Nephron progenitor cell (in vitro differentiated cells): ENCODE data around the gene KLHL12.

ENCODE experiments used
- DNase-seq: peaks from one replicate; pipeline ENCODE4 v3.0.0; 2021
- H3K27ac Mint-ChIP-seq: 2 replicates; pipeline ENCODE4 v1.8.0; 2021; ENCODE audit warnings: mild to moderate bottlenecking, moderate library complexity, mixed read lengths
- H3K27me3 Mint-ChIP-seq: 2 replicates; pipeline ENCODE4 v1.8.0; 2021; ENCODE audit warnings: mild to moderate bottlenecking, low read depth, mixed read lengths; ENCODE audit not compliant: poor library complexity
- H3K36me3 Mint-ChIP-seq: 2 replicates; pipeline ENCODE4 v1.8.0; 2021; ENCODE audit warnings: low read depth, mixed read lengths
- H3K4me1 Mint-ChIP-seq: 2 replicates; pipeline ENCODE4 v1.8.0; 2021; ENCODE audit warnings: mixed read lengths
- H3K4me3 Mint-ChIP-seq: 2 replicates; pipeline ENCODE4 v1.8.0; 2021; ENCODE audit warnings: mild to moderate bottlenecking, moderate library complexity, mixed read lengths
- H3K9me3 Mint-ChIP-seq: 2 replicates; pipeline ENCODE4 v1.8.0; 2021; ENCODE audit warnings: mild to moderate bottlenecking, moderate library complexity, mixed read lengths
- CTCF ChIP-seq: fragments of 200-600 bp; sonication (generic); IDR thresholded peaks from 2 replicates; pipeline ENCODE4 v1.5.0; 2021; ENCODE audit warnings: antibody characterized with exemption

The KLHL12 gene

GRCh38 chr1:202926581-202927491 lies at the start of gene KLHL12:
Gene KLHL12 (minus strand): TSS chr1:202927234. CDS start chr1:202925162, 2,072 bp downstream.
- Mint-ChIP-seq H3K9me3 (no peaks in the 10 kb centered on the region), H3K36me3 (peaks cover 26% of the 10 kb centered on the region), H3K27me3 (peaks cover 19% of the 10 kb centered on the region), H3K4me3 (peak within 1 kb of the TSS; percentile 95), H3K27ac (peak within 1 kb of the TSS; percentile 98), H3K4me1 (peaks cover 15% of the 10 kb centered on the region)
- DNase-seq, result peak; percentile 97
- peak; percentile 45 for TF ChIP-seq CTCF

- no peak for TF ChIP-seq CTCF
- Mint-ChIP-seq H3K36me3 (no peaks in the 10 kb centered on the region), H3K4me3 (no peak overlapping the region), H3K9me3 (no peaks in the 10 kb centered on the region), H3K4me1 (no peaks in the 10 kb centered on the region), H3K27ac (no peak overlapping the region), H3K27me3 (peaks cover 84% of the 10 kb centered on the region)
- no peak for DNase-seq
Measured at GRCh38 chr1:202976633-202977032, 49.6 kb upstream of the KLHL12 start.

- Mint-ChIP-seq H3K27ac (no peak overlapping the region), H3K9me3 (no peaks in the 10 kb centered on the region), H3K4me3 (no peak overlapping the region), H3K36me3 (no peaks in the 10 kb centered on the region), H3K27me3 (peaks cover 78% of the 10 kb centered on the region), H3K4me1 (no peaks in the 10 kb centered on the region)
- no peak for DNase-seq
- no peak for TF ChIP-seq CTCF
Measured at GRCh38 chr1:202974856-202975255, 47.8 kb upstream of the KLHL12 start.

GRCh38 chr1:202972046-202972445 lies 45.0 kb upstream of the KLHL12 start:
- no peak for DNase-seq
- TF ChIP-seq CTCF, result no peak
- H3K4me1 Mint-ChIP-seq, result peaks cover 18% of the 10 kb centered on the region
- H3K4me3 Mint-ChIP-seq, result no peak overlapping the region
- H3K27me3 Mint-ChIP-seq, result peaks cover 60% of the 10 kb centered on the region
- H3K9me3 Mint-ChIP-seq, result no peaks in the 10 kb centered on the region
- H3K27ac Mint-ChIP-seq, result no peak overlapping the region
- H3K36me3 Mint-ChIP-seq, result no peaks in the 10 kb centered on the region

- Mint-ChIP-seq H3K36me3 (no peaks in the 10 kb centered on the region), H3K4me1 (peaks cover 23% of the 10 kb centered on the region), H3K27me3 (peaks cover 32% of the 10 kb centered on the region), H3K27ac (no peak overlapping the region), H3K4me3 (peak overlapping the region; percentile 66), H3K9me3 (no peaks in the 10 kb centered on the region)
- peak; percentile 55 for TF ChIP-seq CTCF
- peak; percentile 28 for DNase-seq
Measured at GRCh38 chr1:202968895-202969295, 41.9 kb upstream of the KLHL12 start.

GRCh38 chr1:202968351-202968750 lies 41.3 kb upstream of the KLHL12 start:
- Mint-ChIP-seq H3K27ac (no peak overlapping the region), H3K27me3 (peaks cover 26% of the 10 kb centered on the region), H3K36me3 (no peaks in the 10 kb centered on the region), H3K4me1 (peaks cover 23% of the 10 kb centered on the region), H3K9me3 (no peaks in the 10 kb centered on the region), H3K4me3 (peak overlapping the region; percentile 90)
- no peak for TF ChIP-seq CTCF
- DNase-seq, result no peak
